ENCODE results near the gene ADAMTS6.

DNA sequence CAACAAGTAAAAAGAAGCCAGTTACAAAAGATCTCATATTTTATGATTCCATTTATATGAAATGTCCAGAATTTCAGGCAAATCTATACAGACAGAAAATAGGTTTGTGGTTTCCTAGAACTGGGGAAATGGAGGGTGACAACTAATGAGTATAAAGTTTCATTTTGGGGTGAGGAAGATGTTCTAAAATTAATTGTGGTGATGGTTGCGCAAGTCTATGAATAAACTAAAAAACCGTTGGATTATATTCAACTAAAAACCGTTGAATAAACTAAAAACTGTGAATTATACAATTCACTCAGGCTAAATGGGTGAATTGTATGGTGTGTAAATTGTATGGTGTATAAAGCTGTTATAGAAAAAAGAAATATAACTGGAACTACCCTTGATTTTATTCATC lies 47.6 kb downstream of the ADAMTS6 start:
- TF ChIP-seq CTCF (IDR thresholded peaks at IDR 0.05) (no peak), TCF7 (CRISPR knock-in tag; IDR thresholded peaks at IDR 0.05; ENCODE audit: low read depth) (no peak), CREM (CRISPR knock-in tag; IDR thresholded peaks at IDR 0.05) (no peak), ATF1 (CRISPR knock-in tag; IDR thresholded peaks at IDR 0.05) (no peak), TEAD4 (CRISPR knock-in tag; IDR thresholded peaks at IDR 0.05) (no peak), E2F4 (CRISPR knock-in tag; IDR thresholded peaks at IDR 0.05; ENCODE audit: borderline replicate concordance, low read depth) (no peak), ATF2 (CRISPR knock-in tag; IDR thresholded peaks at IDR 0.05; ENCODE audit: borderline replicate concordance, low read depth) (no peak), TP53 (CRISPR knock-in tag; IDR thresholded peaks at IDR 0.05) (no peak), FOXP4 (CRISPR knock-in tag; IDR thresholded peaks at IDR 0.05) (no peak), ZNF532 (CRISPR knock-in tag; IDR thresholded peaks at IDR 0.05; ENCODE audit: borderline replicate concordance) (no peak), RELA (CRISPR knock-in tag; IDR thresholded peaks at IDR 0.05; ENCODE audit: borderline replicate concordance) (no peak), IRF2 (CRISPR knock-in tag; IDR thresholded peaks at IDR 0.05; ENCODE audit: borderline replicate concordance, low read depth) (no peak)
- TF ChIP-seq, protein P1, sequence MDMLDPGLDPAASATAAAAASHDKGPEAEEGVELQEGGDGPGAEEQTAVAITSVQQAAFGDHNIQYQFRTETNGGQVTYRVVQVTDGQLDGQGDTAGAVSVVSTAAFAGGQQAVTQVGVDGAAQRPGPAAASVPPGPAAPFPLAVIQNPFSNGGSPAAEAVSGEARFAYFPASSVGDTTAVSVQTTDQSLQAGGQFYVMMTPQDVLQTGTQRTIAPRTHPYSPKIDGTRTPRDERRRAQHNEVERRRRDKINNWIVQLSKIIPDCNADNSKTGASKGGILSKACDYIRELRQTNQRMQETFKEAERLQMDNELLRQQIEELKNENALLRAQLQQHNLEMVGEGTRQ (CRISPR knock-in tag; IDR thresholded peaks at IDR 0.05), result no peak
- TF ChIP-seq, protein P2, sequence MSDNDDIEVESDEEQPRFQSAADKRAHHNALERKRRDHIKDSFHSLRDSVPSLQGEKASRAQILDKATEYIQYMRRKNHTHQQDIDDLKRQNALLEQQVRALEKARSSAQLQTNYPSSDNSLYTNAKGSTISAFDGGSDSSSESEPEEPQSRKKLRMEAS (CRISPR knock-in tag; IDR thresholded peaks at IDR 0.05), result no peak
